ENCODE data around the gene NEUROG2. TPM values are rescaled to one million over a fixed set of nuclear protein-coding genes. Genes with fewer than 3 reads are reported as not detected.
A peak's percentile ranks its signal among the peaks of the same experiment; 100 is the strongest.
"Not testable (repeated sequence)": the region's sequence is repeated elsewhere in the genome, so short reads cannot be mapped to it uniquely, and the experiment has no call there.

The NEUROG2 gene
- not detected for polyA plus RNA-seq (ENCODE audit: insufficient read length)

GRCh38 chr4:112516066-112516470 is at the start of gene NEUROG2:
NEUROG2 (minus strand) TSS chr4:112516180; CDS start chr4:112515475, 705 bp downstream.
- no peak for DNase-seq

GRCh38 chr4:112564706-112565270 is 48.8 kb upstream of the NEUROG2 start:
- no peak for DNase-seq

- no peak for DNase-seq
These were observed 47.6 kb upstream of the NEUROG2 start for GRCh38 chr4:112563431-112564200.

- DNase-seq: no peak
These were observed 46.4 kb upstream of the NEUROG2 start for GRCh38 chr4:112562254-112562879.

- DNase-seq: no peak
These were observed 44.1 kb upstream of the NEUROG2 start for GRCh38 chr4:112560084-112560483.

GRCh38 chr4:112559053-112559452 is 43.1 kb upstream of the NEUROG2 start:
- DNase-seq: no peak

- no peak for DNase-seq
These were observed 41.9 kb upstream of the NEUROG2 start for GRCh38 chr4:112557676-112558411.

- DNase-seq: not testable (repeated sequence)
These were observed 38.3 kb upstream of the NEUROG2 start for GRCh38 chr4:112554271-112554670.

GRCh38 chr4:112552668-112553067 is 36.7 kb upstream of the NEUROG2 start:
- DNase-seq: no peak

- no peak for DNase-seq
These were observed 34.7 kb upstream of the NEUROG2 start for GRCh38 chr4:112550728-112551127.

- DNase-seq: no peak
These were observed 30.5 kb upstream of the NEUROG2 start for GRCh38 chr4:112546476-112546875.

- no peak for DNase-seq
These were observed 29.4 kb upstream of the NEUROG2 start for GRCh38 chr4:112545346-112545745.

- DNase-seq: no peak
These were observed 24.7 kb upstream of the NEUROG2 start for GRCh38 chr4:112540695-112541094.

GRCh38 chr4:112536123-112536522 is 20.1 kb upstream of the NEUROG2 start:
- no peak for DNase-seq

GRCh38 chr4:112532267-112532666 is 16.3 kb upstream of the NEUROG2 start:
- DNase-seq: no peak

GRCh38 chr4:112531146-112531545 is 15.2 kb upstream of the NEUROG2 start:
- no peak for DNase-seq

- DNase-seq: no peak
These were observed 10.1 kb upstream of the NEUROG2 start for GRCh38 chr4:112526061-112526460.

GRCh38 chr4:112523764-112524505 is 8.0 kb upstream of the NEUROG2 start:
- no peak for DNase-seq

- peak; percentile 43 for DNase-seq
These were observed 7.2 kb upstream of the NEUROG2 start for GRCh38 chr4:112523008-112523721.

- not testable (repeated sequence) for DNase-seq
These were observed 6.5 kb upstream of the NEUROG2 start for GRCh38 chr4:112522431-112522830.

Data from hindlimb muscle (tissue), 1 donor.